IPS DF 6.9 (cell line): Measurements from ENCODE around the gene TNFSF4.
A peak's percentile ranks its signal among the peaks of the same experiment; 100 is the strongest.

Experiments used
- DNase-seq: peaks from one replicate; pipeline ENCODE4 v3.0.0-alpha.2; 2013; ENCODE audit warnings: low read depth, low spot score
- H3K27ac ChIP-seq: one replicate; pipeline ENCODE4 v1.5.1; 2013; ENCODE audit warnings: low read length, control low read depth
- H3K27me3 ChIP-seq: 2 replicates; pipeline ENCODE4 v1.6.1; 2013; ENCODE audit warnings: mild to moderate bottlenecking, low read length; ENCODE audit not compliant: control insufficient read depth, insufficient read depth
- H3K36me3 ChIP-seq: 2 replicates; pipeline ENCODE4 v1.6.1; 2013; ENCODE audit warnings: low read length; ENCODE audit not compliant: control insufficient read depth, insufficient read depth
- H3K4me1 ChIP-seq: 2 replicates; pipeline ENCODE4 v1.6.1; 2013; ENCODE audit warnings: low read length; ENCODE audit not compliant: control insufficient read depth, insufficient read depth
- H3K4me3 ChIP-seq: 2 replicates; pipeline ENCODE4 v1.5.1; 2013; ENCODE audit warnings: mild to moderate bottlenecking, low read length
- H3K9me3 ChIP-seq: 2 replicates; pipeline ENCODE4 v1.6.1; 2013; ENCODE audit warnings: low read length, inconsistent platforms; ENCODE audit not compliant: control insufficient read depth, insufficient read depth
- WGBS: extraction: QIAGEN DNeasy Blood & Tissue Kit; methylation state at CpG from one replicate; pipeline ENCODE4 v1.1.7; 2013; ENCODE audit warnings: mixed read lengths, missing lambda C conversion rate; ENCODE audit not compliant: insufficient read length, insufficient coverage; 5-methylcytosine and 5-hydroxymethylcytosine counted together

Gene TNFSF4

DNA sequence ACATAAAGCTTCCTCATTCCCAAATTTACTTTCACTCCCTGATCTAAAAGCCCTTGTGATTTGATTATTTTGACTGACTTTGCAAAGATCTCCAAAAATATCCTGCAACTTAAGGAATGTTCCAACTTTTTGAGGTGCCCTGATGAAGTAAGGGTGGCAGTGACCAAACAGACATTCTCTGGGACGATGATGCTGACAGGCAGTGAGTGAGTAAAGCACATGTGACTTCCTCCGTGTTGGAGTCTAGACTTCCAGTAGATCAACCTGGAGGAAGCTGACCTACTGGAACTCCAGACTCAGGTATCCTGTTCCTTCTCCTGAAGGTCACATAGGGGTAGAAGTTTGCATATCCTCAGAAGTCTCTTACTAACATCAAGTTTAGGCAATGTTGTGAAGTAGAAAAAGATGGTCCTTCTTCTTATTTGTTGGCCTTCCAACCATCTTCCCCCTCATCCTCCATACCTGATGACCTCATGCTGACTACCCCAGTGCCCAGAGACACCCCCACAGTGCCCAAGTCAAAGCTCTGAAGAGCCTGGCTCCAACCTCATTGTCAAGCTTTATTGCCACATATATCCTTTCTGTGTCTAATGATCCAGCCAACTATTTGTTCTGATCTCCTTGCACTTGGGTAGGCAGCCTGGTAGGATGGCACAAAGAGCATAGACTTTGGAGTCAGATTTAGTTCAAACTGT, 16.0 kb downstream of the TNFSF4 start:
- H3K4me1 ChIP-seq = no peaks in the 10 kb centered on the region
- no peak overlapping the region for H3K27ac ChIP-seq
- H3K36me3 ChIP-seq = no peaks in the 10 kb centered on the region
- no peak for DNase-seq
- H3K9me3 ChIP-seq = no peaks in the 10 kb centered on the region
- no CpG with 5 or more reads among the region's 2 CpGs for WGBS
- no peak overlapping the region for H3K4me3 ChIP-seq
- H3K27me3 ChIP-seq = no peaks in the 10 kb centered on the region

DNA sequence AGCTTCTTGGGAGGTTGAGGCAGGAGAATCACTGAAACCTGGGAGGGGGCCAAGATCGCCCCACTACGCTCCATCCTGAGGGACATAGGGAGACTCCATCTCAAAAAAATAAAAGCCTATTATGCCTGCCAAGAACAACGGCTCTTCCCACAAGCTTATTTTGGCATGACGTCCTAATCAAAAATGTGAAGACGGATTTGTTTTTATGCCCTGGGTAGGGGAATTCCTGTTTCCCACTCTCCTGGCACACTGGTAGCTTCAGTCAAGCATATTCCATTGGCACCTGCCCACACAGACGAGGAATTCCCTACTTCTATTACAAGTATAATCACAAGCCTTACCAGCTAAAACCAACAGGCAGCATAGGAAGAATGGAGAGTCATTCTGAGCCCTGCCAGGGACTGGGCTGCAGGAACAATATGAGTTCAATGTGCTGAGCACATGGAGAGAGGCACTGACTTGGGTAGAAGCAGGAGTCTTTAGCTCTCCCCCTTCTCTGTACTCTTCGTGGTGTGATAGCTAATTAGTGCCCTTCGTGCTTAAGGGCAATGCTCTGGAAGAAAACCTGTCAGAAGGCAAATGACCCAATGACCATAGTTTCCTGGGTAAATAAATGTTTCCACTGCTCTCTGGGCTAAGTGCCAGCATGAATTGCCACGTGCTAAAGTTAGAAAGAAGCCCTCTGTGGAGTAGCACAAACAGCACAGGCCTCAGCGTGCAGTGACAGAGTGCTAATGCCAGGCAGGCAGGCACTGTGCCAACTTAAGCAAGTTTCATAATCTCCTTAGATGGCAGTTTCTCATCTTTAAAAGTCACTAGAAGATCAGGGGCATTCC, 16.8 kb downstream of the TNFSF4 start:
- Histone ChIP-seq H3K4me3 (no peak overlapping the region), H3K4me1 (no peaks in the 10 kb centered on the region), H3K9me3 (no peaks in the 10 kb centered on the region), H3K27me3 (no peaks in the 10 kb centered on the region), H3K27ac (no peak overlapping the region), H3K36me3 (no peaks in the 10 kb centered on the region)
- WGBS = no CpG with 5 or more reads among the region's 10 CpGs
- DNase-seq = no peak

DNA sequence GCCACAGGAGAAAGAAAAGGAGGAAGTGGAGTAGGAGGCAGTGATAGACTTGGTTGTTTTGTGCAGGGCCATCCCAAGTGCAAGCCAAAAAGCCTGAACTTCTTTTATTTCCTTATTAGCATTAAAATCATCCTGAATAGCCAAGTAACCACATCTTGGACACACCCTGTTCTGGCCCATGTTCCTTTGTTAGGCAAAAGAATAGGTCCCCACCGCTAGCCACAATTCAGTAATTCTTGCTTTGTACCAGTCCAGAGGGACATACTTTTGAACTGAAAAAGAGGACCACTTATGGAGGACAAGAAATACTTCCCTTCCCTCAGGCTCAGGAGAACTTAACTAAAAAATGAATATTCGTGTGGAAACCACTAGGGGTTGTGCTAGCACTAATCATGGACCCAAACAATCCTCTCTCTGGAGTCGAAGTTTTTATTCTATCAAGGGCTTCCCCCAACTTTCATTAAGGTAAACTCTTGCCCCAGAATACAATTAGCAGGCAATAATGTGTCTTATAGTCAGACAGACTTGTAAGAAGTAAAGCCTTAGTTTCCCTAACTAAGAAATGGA, 19.4 kb downstream of the TNFSF4 start:
- no peaks in the 10 kb centered on the region for H3K4me1 ChIP-seq
- no peak for DNase-seq
- no CpG with 5 or more reads among the region's 3 CpGs for WGBS
- no peaks in the 10 kb centered on the region for H3K36me3 ChIP-seq
- H3K27ac ChIP-seq = no peak overlapping the region
- no peaks in the 10 kb centered on the region for H3K27me3 ChIP-seq
- no peaks in the 10 kb centered on the region for H3K9me3 ChIP-seq
- no peak overlapping the region for H3K4me3 ChIP-seq

- no peak for DNase-seq
- WGBS = no CpG with 5 or more reads among the region's 4 CpGs
- Histone ChIP-seq H3K9me3 (no peaks in the 10 kb centered on the region), H3K36me3 (no peaks in the 10 kb centered on the region), H3K27me3 (no peaks in the 10 kb centered on the region), H3K27ac (no peak overlapping the region), H3K4me1 (no peaks in the 10 kb centered on the region), H3K4me3 (no peak overlapping the region)
Observed at GRCh38 chr1:173181791-173182190, 25.3 kb downstream of the TNFSF4 start.

- Histone ChIP-seq H3K4me1 (no peaks in the 10 kb centered on the region), H3K27ac (no peak overlapping the region), H3K9me3 (0 out of 2 replicates have a peak, but pooled peaks cover 4% of the 10 kb centered on the region), H3K27me3 (no peaks in the 10 kb centered on the region), H3K36me3 (no peaks in the 10 kb centered on the region), H3K4me3 (no peak overlapping the region)
- no peak for DNase-seq
- WGBS = no CpG with 5 or more reads among the region's 3 CpGs
Observed at GRCh38 chr1:173176246-173176645, 30.9 kb downstream of the TNFSF4 start.

DNA sequence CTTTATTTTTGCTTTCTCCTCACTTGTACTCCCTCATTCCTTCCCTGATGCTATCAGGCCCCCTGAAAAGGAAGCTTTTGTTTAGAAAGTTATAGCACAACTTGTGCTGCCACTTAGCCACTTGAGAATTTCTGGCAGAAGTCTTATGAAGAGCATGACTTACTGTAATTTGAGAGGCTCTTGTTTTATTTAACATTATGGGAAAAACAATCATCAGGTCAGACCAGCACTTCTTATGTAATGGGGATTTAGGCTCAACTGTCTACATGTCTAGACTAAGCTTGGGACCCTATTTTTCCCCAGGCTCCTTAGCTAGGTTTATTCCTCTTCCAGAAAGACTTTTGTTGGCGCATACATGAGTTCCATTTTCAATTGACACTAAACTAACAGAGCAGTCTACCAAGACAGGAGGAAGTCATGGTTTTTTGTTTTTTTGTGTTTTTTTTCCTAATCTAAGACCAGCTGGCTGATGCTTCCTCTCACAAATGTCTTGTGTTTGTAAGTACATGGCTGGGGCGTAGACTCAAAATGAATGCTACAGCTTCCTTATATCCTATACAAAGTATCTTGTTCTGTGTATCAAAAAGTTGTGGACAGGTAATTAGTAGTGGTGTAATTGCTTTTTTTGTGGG, 31.5 kb downstream of the TNFSF4 start:
- DNase-seq = no peak
- WGBS = no CpG with 5 or more reads among the region's 2 CpGs
- H3K27me3 ChIP-seq = no peaks in the 10 kb centered on the region
- H3K4me3 ChIP-seq = no peak overlapping the region
- no peak overlapping the region for H3K27ac ChIP-seq
- H3K9me3 ChIP-seq = 0 out of 2 replicates have a peak, but pooled peaks cover 4% of the 10 kb centered on the region
- no peaks in the 10 kb centered on the region for H3K4me1 ChIP-seq
- no peaks in the 10 kb centered on the region for H3K36me3 ChIP-seq

GRCh38 chr1:173173388-173173787, 33.7 kb downstream of the TNFSF4 start:
- no CpG with 5 or more reads among the region's 4 CpGs for WGBS
- Histone ChIP-seq H3K9me3 (0 out of 2 replicates have a peak, but pooled peaks cover 4% of the 10 kb centered on the region), H3K4me1 (no peaks in the 10 kb centered on the region), H3K27ac (no peak overlapping the region), H3K4me3 (no peak overlapping the region), H3K27me3 (no peaks in the 10 kb centered on the region), H3K36me3 (no peaks in the 10 kb centered on the region)
- DNase-seq = no peak

GRCh38 chr1:173171152-173171551, 36.0 kb downstream of the TNFSF4 start:
- DNase-seq = no peak
- WGBS = no CpG with 5 or more reads among the region's 2 CpGs
- Histone ChIP-seq H3K4me3 (no peak overlapping the region), H3K4me1 (no peaks in the 10 kb centered on the region), H3K36me3 (no peaks in the 10 kb centered on the region), H3K9me3 (0 out of 2 replicates have a peak, but pooled peaks cover 4% of the 10 kb centered on the region), H3K27me3 (no peaks in the 10 kb centered on the region), H3K27ac (no peak overlapping the region)

DNA sequence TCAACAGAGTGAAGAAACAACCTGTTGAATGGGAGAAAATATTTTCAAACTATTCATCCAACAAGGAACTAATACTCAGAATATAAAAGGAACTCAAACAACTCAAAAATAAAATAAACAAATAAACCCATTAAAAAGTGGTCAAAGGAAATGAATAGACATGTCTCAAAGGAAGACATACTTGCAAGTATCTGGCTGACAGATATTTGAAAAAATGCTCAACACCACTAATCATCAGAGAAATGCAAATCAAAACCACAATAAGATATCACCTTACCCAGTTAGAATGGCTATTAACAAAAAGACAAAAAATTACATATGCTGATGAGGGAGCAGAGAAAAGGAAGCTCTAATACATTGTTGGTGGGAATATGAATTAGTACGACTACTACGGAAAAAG, 38.2 kb downstream of the TNFSF4 start:
- H3K27me3 ChIP-seq = no peaks in the 10 kb centered on the region
- 0 out of 2 replicates have a peak, but pooled peaks cover 4% of the 10 kb centered on the region for H3K9me3 ChIP-seq
- no peak overlapping the region for H3K27ac ChIP-seq
- no peaks in the 10 kb centered on the region for H3K4me1 ChIP-seq
- no peak overlapping the region for H3K4me3 ChIP-seq
- H3K36me3 ChIP-seq = no peaks in the 10 kb centered on the region
- no CpG with 5 or more reads among the region's 2 CpGs for WGBS
- no peak for DNase-seq

GRCh38 chr1:173164686-173165085, 42.4 kb downstream of the TNFSF4 start:
- Histone ChIP-seq H3K9me3 (no peaks in the 10 kb centered on the region), H3K36me3 (no peaks in the 10 kb centered on the region), H3K27me3 (no peaks in the 10 kb centered on the region), H3K27ac (no peak overlapping the region), H3K4me3 (no peak overlapping the region), H3K4me1 (no peaks in the 10 kb centered on the region)
- no CpG with 5 or more reads among the region's 7 CpGs for WGBS
- DNase-seq = peak; percentile 13
